ENCODE measurements around the gene LENG8. TPM values are rescaled to one million over a fixed set of nuclear protein-coding genes. Genes with fewer than 3 reads are reported as not detected.
"Not testable (repeated sequence)": the region's sequence is repeated elsewhere in the genome, so short reads cannot be mapped to it uniquely, and the experiment has no call there.

Gene LENG8
- total and polyA plus RNA-seq, 4 donors: 6.9 to 46.7 (median 18.7) TPM

GRCh38 chr19:54506079-54506478, 57.1 kb downstream of the LENG8 start:
- no peak overlapping the region for H3K9ac ChIP-seq (ENCODE audit: low read depth in 1 of 2, low read length in 2 of 2)
- TF ChIP-seq FOXA2 (IDR thresholded peaks at IDR 0.05): no peak
- TF ChIP-seq REST (IDR thresholded peaks at IDR 0.05): no peak
- no peak for TF ChIP-seq RAD21 (IDR thresholded peaks at IDR 0.05)
- TF ChIP-seq FOXA1 (IDR thresholded peaks at IDR 0.05): no peak
- no peak for TF ChIP-seq RXRA (IDR thresholded peaks at IDR 0.05)
- TF ChIP-seq TAF1 (conservative IDR thresholded peaks at IDR 0.05): no peak
- TF ChIP-seq EGR1 (IDR thresholded peaks at IDR 0.05; ENCODE audit: low read depth in 2 of 2): no peak
- TF ChIP-seq CTCF (IDR thresholded peaks at IDR 0.05; ENCODE audit: low read depth, low read length, missing input control): no peak
- no peak for TF ChIP-seq JUND (IDR thresholded peaks at IDR 0.05)
- TF ChIP-seq ZBTB33 (IDR thresholded peaks at IDR 0.05): no peak
- TF ChIP-seq ATF3 (IDR thresholded peaks at IDR 0.05): no peak
- TF ChIP-seq GABPA (IDR thresholded peaks at IDR 0.05 in 1 of 2, conservative IDR thresholded peaks at IDR 0.05 in 1 of 2): no peak
- no peak for DNase-seq (ENCODE audit: low spot score)
- no peaks in the 10 kb centered on the region for H3K4me1 ChIP-seq (ENCODE audit: control insufficient read depth in 4 of 4, insufficient read depth in 4 of 4, low read length in 3 of 4)
- H3K36me3 ChIP-seq (ENCODE audit: control insufficient read depth in 4 of 4, insufficient read depth in 3 of 4, low read depth in 1 of 4, low read length in 3 of 4): no peaks in the 10 kb centered on the region
- no peak overlapping the region for H3K27ac ChIP-seq (ENCODE audit: low read depth in 1 of 2, low read length in 2 of 2)
- no peaks in the 10 kb centered on the region for H3K9me3 ChIP-seq (ENCODE audit: control insufficient read depth in 4 of 4, low read length in 3 of 4)
- H3K27me3 ChIP-seq (ENCODE audit: control insufficient read depth in 4 of 4, insufficient read depth in 4 of 4, low read length in 3 of 4): no peaks in the 10 kb centered on the region
- 70% methylated on average over 10 of the region's 10 CpGs for WGBS
- no peak overlapping the region for H3K4me3 ChIP-seq (ENCODE audit: low read depth in 1 of 3, low read length in 3 of 3)

- not testable (repeated sequence) for H3K9ac ChIP-seq (ENCODE audit: low read depth in 1 of 2, low read length in 2 of 2); H3K27ac ChIP-seq (ENCODE audit: low read depth in 1 of 2, low read length in 2 of 2); H3K36me3 ChIP-seq (ENCODE audit: control insufficient read depth in 4 of 4, insufficient read depth in 3 of 4, low read depth in 1 of 4, low read length in 3 of 4); H3K4me1 ChIP-seq (ENCODE audit: control insufficient read depth in 4 of 4, insufficient read depth in 4 of 4, low read length in 3 of 4); H3K9me3 ChIP-seq (ENCODE audit: control insufficient read depth in 4 of 4, low read length in 3 of 4); H3K4me3 ChIP-seq (ENCODE audit: low read depth in 1 of 3, low read length in 3 of 3); H3K27me3 ChIP-seq (ENCODE audit: control insufficient read depth in 4 of 4, insufficient read depth in 4 of 4, low read length in 3 of 4); DNase-seq (ENCODE audit: low spot score)
- WGBS: 62% methylated on average over 11 of the region's 15 CpGs
Measured at GRCh38 chr19:54507038-54507717, 58.2 kb downstream of the LENG8 start.
